ENCODE results near the gene SRD5A2. TPM values are rescaled to one million over a fixed set of nuclear protein-coding genes. Genes with fewer than 3 reads are reported as not detected.

The SRD5A2 gene
- total RNA-seq, 1 experiment from 2014 or later = not detected

DNA sequence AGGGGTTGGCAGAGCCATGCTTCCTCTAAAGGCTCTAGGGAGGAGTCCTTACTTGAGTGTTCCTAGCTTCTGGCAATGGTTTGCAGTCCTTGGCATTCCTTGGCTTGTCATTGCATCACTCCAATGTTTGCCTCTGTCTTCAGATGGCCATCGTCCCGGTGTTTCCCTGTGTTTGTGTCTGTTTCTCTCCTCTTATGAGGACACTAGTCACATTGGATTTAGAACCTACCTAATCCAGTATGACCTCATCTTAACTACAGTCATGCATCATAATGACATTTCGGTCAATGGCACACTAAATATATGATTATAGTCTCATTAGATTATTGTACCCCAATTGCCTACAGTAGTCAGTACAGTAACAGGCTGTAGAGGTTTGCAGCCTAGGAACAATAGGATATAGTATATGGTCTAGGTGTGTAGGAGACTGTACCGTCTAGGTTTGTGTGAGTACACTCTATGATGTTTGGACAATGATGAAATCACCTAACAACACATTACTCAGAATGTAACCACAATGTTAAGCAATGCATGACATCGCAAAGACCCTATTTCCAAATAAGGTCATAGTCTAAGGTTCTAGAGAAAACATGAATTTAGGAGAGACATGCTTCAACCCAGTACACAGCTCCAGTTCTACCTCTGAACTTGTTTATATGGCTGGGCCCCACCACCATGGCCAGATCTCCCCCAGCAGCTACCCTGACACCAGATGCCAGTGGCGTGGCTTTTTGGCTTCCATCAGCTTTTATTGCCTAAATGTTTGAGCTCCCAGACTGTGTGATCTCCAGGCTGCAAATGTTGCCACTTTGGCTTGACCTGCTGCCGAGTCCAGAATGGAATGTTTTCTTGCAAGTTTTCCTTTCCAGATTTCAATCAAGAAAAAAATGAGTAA is 22.1 kb downstream of the SRD5A2 start:
- Histone ChIP-seq H3K27me3 (ENCODE audit: insufficient read depth, low read depth) (no peaks in the 10 kb centered on the region), H3K27ac (peak overlapping the region; percentile 85), H2AFZ (peak overlapping the region; percentile 52), H3K79me2 (ENCODE audit: low read depth) (no peaks in the 10 kb centered on the region), H3K36me3 (ENCODE audit: low read depth) (no peaks in the 10 kb centered on the region), H3F3A (ENCODE audit: insufficient read depth, low read depth) (peaks cover 38% of the 10 kb centered on the region), H3K9me2 (ENCODE audit: insufficient read depth) (no peaks in the 10 kb centered on the region), H3K4me2 (peak overlapping the region; percentile 36), H3K9me3 (ENCODE audit: insufficient read depth, low read depth) (peaks cover 15% of the 10 kb centered on the region), H4K20me1 (ENCODE audit: insufficient read depth) (no peaks in the 10 kb centered on the region), H3K4me3 (no peak overlapping the region), H3K4me1 (replicated peaks; ENCODE audit: insufficient read depth) (peaks cover 41% of the 10 kb centered on the region)
- ChIA-PET POLR2A (ENCODE audit: unreplicated experiment) (no interaction called here), CTCF (no interaction called here)
- intact Hi-C loops (cut with micrococcal nuclease; ENCODE audit: unreplicated experiment) = no loop called here
- BruUV-seq (replicated peaks) = no TSS peak
- peak in 1 of 2 experiments; percentile 89 for DNase-seq
- no peak for TF ChIP-seq EZH2 (IDR thresholded peaks at IDR 0.05; ENCODE audit: low read depth)
- TF ChIP-seq, protein P1, sequence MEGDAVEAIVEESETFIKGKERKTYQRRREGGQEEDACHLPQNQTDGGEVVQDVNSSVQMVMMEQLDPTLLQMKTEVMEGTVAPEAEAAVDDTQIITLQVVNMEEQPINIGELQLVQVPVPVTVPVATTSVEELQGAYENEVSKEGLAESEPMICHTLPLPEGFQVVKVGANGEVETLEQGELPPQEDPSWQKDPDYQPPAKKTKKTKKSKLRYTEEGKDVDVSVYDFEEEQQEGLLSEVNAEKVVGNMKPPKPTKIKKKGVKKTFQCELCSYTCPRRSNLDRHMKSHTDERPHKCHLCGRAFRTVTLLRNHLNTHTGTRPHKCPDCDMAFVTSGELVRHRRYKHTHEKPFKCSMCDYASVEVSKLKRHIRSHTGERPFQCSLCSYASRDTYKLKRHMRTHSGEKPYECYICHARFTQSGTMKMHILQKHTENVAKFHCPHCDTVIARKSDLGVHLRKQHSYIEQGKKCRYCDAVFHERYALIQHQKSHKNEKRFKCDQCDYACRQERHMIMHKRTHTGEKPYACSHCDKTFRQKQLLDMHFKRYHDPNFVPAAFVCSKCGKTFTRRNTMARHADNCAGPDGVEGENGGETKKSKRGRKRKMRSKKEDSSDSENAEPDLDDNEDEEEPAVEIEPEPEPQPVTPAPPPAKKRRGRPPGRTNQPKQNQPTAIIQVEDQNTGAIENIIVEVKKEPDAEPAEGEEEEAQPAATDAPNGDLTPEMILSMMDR (conservative IDR thresholded peaks at IDR 0.05) = no peak

DNA sequence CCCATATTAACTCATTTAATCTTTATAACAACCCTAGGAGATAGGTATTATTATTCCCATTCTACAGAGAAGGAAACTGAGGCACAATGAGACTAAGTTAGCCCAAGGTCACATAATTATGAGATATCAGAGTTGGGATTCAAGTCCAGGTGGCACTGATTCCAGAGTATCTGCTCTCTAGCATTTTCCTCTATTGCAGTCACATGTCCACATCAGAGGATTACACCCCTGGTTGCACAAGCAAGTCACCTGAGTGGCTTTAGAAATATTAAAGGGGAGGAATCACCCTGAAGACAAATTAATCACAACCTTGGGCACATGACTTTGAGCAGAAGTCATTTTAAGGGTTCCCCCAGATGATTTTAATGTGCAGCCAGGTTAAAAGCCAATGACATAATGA is 23.8 kb downstream of the SRD5A2 start:
- intact Hi-C loops (cut with micrococcal nuclease; ENCODE audit: unreplicated experiment) = no loop called here
- no peak for DNase-seq
- Histone ChIP-seq H3K36me3 (ENCODE audit: low read depth) (no peaks in the 10 kb centered on the region), H3K4me1 (replicated peaks; ENCODE audit: insufficient read depth) (peaks cover 26% of the 10 kb centered on the region), H3K27ac (no peak overlapping the region), H3K9me3 (ENCODE audit: insufficient read depth, low read depth) (peaks cover 25% of the 10 kb centered on the region), H4K20me1 (ENCODE audit: insufficient read depth) (no peaks in the 10 kb centered on the region), H3K9me2 (ENCODE audit: insufficient read depth) (no peaks in the 10 kb centered on the region), H3K4me2 (no peak overlapping the region), H3K4me3 (no peak overlapping the region), H2AFZ (no peak overlapping the region), H3F3A (ENCODE audit: insufficient read depth, low read depth) (peaks cover 32% of the 10 kb centered on the region), H3K27me3 (ENCODE audit: insufficient read depth, low read depth) (no peaks in the 10 kb centered on the region), H3K79me2 (ENCODE audit: low read depth) (no peaks in the 10 kb centered on the region)
- POLR2A ChIA-PET (ENCODE audit: unreplicated experiment) = interaction anchor here (0.6 kb wide), 1 partner anchor 31 kb away, joined by 9 read pairs; no protein-coding TSS in a partner anchor
- CTCF ChIA-PET = no interaction called here
- BruUV-seq (replicated peaks) = no TSS peak
- TF ChIP-seq, protein P1 (conservative IDR thresholded peaks at IDR 0.05) = no peak
- TF ChIP-seq EZH2 (IDR thresholded peaks at IDR 0.05; ENCODE audit: low read depth) = no peak

DNA sequence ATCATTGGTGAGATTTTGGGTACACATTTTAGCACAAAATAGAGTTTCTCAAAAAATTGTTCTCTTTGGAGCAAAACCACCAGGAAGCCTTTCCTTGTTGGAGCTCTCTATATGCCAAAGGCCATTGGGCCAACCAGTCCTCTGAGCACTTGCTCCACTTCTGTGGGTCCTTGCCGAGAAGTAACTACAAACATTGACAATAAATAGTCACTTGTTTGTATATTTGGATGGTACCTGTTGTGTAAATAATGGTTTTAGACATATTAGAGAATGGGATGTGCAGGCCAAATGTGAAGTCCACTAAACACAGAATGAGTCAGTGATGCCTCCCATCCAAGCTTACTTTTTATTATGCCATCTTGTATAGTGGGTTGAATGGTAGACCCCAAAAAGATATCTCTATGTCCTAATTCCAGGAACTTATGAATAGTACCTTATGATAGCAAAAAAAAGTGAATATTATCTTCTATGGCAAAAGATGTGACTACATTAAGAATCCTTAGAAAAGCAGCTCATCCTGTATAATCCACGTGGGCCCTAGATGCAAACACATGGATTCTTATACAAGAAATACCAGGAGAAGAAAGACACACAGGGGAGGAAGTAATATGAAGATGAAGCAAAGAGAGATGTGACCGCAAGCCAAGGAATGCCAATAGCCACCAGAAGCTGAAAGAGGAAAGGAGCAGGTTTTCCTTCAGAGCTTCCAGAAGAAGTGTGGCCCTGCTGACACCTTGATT is 24.6 kb downstream of the SRD5A2 start:
- H3K9me2 ChIP-seq (ENCODE audit: insufficient read depth) = no peaks in the 10 kb centered on the region
- H3K4me2 ChIP-seq = no peak overlapping the region
- H4K20me1 ChIP-seq (ENCODE audit: insufficient read depth) = no peaks in the 10 kb centered on the region
- peaks cover 25% of the 10 kb centered on the region for H3K9me3 ChIP-seq (ENCODE audit: insufficient read depth, low read depth)
- H3K4me3 ChIP-seq = no peak overlapping the region
- H3K27me3 ChIP-seq (ENCODE audit: insufficient read depth, low read depth) = no peaks in the 10 kb centered on the region
- peaks cover 26% of the 10 kb centered on the region for H3K4me1 ChIP-seq (replicated peaks; ENCODE audit: insufficient read depth)
- no peak overlapping the region for H2AFZ ChIP-seq
- ChIA-PET CTCF (no interaction called here), POLR2A (ENCODE audit: unreplicated experiment) (interaction anchor here (0.6 kb wide), 1 partner anchor 30 kb away, joined by 9 read pairs; no protein-coding TSS in a partner anchor)
- intact Hi-C loops (cut with micrococcal nuclease; ENCODE audit: unreplicated experiment) = no loop called here
- TF ChIP-seq, protein P1 (conservative IDR thresholded peaks at IDR 0.05) = no peak
- no peak for TF ChIP-seq EZH2 (IDR thresholded peaks at IDR 0.05; ENCODE audit: low read depth)
- H3K79me2 ChIP-seq (ENCODE audit: low read depth) = no peaks in the 10 kb centered on the region
- no TSS peak for BruUV-seq (replicated peaks)
- H3K27ac ChIP-seq = no peak overlapping the region
- no peak for DNase-seq
- H3K36me3 ChIP-seq (ENCODE audit: low read depth) = no peaks in the 10 kb centered on the region
- peaks cover 32% of the 10 kb centered on the region for H3F3A ChIP-seq (ENCODE audit: insufficient read depth, low read depth)
